ENCODE measurements around the gene RNF41. TPM values are rescaled to one million over a fixed set of nuclear protein-coding genes. Genes with fewer than 3 reads are reported as not detected.
"Not testable (repeated sequence)": the region's sequence is repeated elsewhere in the genome, so short reads cannot be mapped to it uniquely, and the experiment has no call there.

Gene RNF41
- total and polyA plus RNA-seq, 7 donors: 18.5 to 109 (median 59.9) TPM

DNA sequence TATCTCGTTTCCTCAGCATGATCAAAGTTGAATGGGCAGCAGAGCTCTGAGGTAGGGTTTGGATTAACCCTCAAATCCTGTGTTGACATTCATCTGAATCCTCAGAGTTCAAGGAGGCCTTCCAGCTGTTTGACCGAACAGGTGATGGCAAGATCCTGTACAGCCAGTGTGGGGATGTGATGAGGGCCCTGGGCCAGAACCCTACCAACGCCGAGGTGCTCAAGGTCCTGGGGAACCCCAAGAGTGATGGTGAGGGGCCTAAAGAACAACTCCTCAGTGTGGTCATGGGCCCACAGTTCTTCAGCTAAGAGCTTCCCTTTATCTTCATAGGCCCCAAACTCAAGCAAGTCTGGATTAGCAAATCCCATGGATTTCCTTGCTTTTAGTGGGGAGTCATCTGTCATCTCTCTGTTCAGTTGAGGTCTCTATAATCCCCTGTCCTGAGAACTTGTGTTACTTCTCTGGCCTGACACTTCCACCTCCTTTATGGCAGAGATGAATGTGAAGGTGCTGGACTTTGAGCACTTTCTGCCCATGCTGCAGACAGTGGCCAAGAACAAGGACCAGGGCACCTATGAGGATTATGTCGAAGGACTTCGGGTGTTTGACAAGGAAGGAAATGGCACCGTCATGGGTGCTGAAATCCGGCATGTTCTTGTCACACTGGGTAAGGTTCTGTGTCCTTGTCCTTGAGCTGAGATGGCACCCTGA lies 62.1 kb downstream of the RNF41 start:
- peak overlapping the region; percentile 61 to 99 (median 78) for H3K4me3 ChIP-seq
- TF ChIP-seq POLR2AphosphoS5 (IDR thresholded peaks at IDR 0.05) (no peak), EP300 (IDR thresholded peaks at IDR 0.05) (no peak)
- TF ChIP-seq, protein P1, sequence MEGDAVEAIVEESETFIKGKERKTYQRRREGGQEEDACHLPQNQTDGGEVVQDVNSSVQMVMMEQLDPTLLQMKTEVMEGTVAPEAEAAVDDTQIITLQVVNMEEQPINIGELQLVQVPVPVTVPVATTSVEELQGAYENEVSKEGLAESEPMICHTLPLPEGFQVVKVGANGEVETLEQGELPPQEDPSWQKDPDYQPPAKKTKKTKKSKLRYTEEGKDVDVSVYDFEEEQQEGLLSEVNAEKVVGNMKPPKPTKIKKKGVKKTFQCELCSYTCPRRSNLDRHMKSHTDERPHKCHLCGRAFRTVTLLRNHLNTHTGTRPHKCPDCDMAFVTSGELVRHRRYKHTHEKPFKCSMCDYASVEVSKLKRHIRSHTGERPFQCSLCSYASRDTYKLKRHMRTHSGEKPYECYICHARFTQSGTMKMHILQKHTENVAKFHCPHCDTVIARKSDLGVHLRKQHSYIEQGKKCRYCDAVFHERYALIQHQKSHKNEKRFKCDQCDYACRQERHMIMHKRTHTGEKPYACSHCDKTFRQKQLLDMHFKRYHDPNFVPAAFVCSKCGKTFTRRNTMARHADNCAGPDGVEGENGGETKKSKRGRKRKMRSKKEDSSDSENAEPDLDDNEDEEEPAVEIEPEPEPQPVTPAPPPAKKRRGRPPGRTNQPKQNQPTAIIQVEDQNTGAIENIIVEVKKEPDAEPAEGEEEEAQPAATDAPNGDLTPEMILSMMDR (IDR thresholded peaks at IDR 0.05): peak in 1 of 4 experiments; percentile 18
- DNase-seq: no peak
- intact Hi-C loops (cut with DNase I): loop anchor here (2.0 kb wide), 2 partner anchors 41 to 63 kb away; partner anchors contain the start of gene ZC3H10
- peaks cover 35 to 51% (median 37%) of the 10 kb centered on the region in 4 donors for H3K36me3 ChIP-seq
- H3K27me3 ChIP-seq: no peaks in the 10 kb centered on the region
- WGBS, 2 donors: 5 to 35% methylated on average over 8 of the region's 8 CpGs
- H3K4me1 ChIP-seq: peaks cover 0 to 58% (median 42%) of the 10 kb centered on the region in 4 donors
- H3K9me3 ChIP-seq: no peaks in the 10 kb centered on the region
- H3K27ac ChIP-seq: peak overlapping the region; percentile 93 to 99 (median 94)

DNA sequence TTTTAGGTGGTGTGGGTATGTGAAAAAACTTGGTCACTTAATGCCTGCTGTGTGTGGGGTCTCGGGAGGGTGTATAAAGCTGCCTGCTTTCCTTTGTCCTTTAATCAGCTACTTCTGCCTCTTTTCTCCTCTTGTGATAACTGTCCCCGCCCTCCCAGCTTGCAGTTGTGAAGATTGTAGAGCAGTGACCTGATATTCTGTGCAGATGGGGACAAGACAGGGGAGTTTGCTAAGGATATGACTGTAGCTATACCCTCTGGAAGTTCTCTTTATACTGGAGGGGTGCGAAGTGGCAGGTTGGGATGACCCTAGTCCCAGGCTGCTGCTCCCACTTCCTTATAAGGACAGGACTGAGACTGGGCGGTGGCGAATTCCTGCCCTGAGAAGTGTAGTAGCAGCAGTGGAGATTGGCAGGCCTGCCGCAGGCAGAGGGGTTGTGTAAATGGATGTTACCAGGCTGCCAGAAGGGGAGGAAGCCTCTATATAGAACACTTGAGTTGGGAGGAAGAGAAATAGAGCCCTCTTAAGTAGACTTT lies 62.7 kb downstream of the RNF41 start:
- Histone ChIP-seq H3K27me3 (no peaks in the 10 kb centered on the region), H3K4me1 (peaks cover 0 to 59% (median 42%) of the 10 kb centered on the region in 4 donors), H3K36me3 (peaks cover 35 to 45% (median 37%) of the 10 kb centered on the region in 4 donors), H3K4me3 (peak overlapping the region; percentile 61 to 99 (median 78)), H3K9me3 (no peaks in the 10 kb centered on the region), H3K27ac (peak overlapping the region; percentile 93 to 99 (median 94))
- WGBS, 2 donors: 1% methylated on average over 6 of the region's 6 CpGs
- intact Hi-C loops (cut with DNase I): loop anchor here (1.0 to 2.0 kb wide), 3 partner anchors 30 to 64 kb away; partner anchors contain the start of genes SMARCC2 and ZC3H10
- TF ChIP-seq POLR2AphosphoS5 (IDR thresholded peaks at IDR 0.05): peak; percentile 91 to 96 (median 94)
- TF ChIP-seq EP300 (IDR thresholded peaks at IDR 0.05): peak in 1 of 4 donors; percentile 32
- TF ChIP-seq, protein P1 (IDR thresholded peaks at IDR 0.05): no peak
- peak; percentile 88 to 91 for TF ChIP-seq POLR2A (IDR thresholded peaks at IDR 0.05)
- peak; percentile 97 for DNase-seq

DNA sequence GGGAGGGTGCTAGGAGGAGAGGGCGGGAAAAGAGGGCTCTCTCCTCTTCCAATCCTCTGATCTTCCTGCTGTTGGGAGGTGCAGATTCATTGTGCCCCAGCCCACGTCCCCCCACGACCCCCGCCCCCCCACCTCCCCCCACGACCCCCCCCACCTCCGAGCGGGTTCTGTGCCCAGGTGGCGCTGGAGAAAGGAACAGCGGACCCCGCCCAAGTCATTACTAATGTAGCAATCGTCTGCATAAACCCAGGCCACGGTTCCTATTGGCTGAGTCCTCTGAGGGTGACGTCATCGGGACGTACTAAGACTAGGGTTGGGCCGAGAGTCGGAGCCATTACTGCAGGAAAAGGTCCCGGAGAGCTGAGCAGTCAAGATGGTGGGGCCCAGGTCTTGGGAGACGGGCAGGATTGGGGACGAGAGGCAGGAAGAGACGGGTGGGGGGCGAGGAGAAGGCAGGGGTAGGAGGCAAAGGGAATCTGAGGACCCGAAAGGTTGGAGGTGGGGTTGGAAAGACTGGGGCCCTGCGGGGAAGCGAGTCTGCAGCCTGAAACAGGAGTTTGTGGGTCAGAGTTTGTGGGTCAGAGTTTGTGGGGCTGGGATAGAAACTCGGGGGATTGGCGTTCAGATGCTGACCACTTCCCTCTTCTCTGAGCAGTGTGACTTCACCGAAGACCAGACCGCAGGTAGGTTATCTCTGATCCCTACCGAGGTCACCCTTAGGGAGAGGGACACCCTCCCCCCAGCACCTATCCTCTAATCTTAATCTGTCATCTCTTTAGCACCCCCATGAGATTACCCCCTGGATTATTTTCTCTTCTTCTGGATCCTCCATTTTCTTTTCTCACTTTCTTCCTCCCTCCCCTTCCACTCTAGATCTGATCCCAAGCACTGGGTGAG lies 63.4 kb downstream of the RNF41 start, which contains the start of gene MYL6:
MYL6 (plus strand) TSS at position 331 of the 897 bp plus-strand sequence; CDS start at position 374, 43 bp downstream.
- intact Hi-C loops (cut with DNase I): loop anchor here (1.0 to 2.0 kb wide), 3 partner anchors 31 to 65 kb away; partner anchors contain the start of genes SMARCC2 and ZC3H10
- DNase-seq: peak; percentile 99
- Histone ChIP-seq H3K9me3 (no peaks in the 10 kb centered on the region), H3K4me3 (peak within 1 kb of the TSS; percentile 61 to 99 (median 78)), H3K27ac (peak within 1 kb of the TSS; percentile 93 to 99 (median 94)), H3K27me3 (no peaks in the 10 kb centered on the region), H3K4me1 (peaks cover 0 to 59% (median 43%) of the 10 kb centered on the region in 4 donors), H3K36me3 (peaks cover 35 to 39% (median 37%) of the 10 kb centered on the region in 4 donors)
- 0 to 1% methylated on average over 30 of the region's 30 CpGs for WGBS, 2 donors
- TF ChIP-seq POLR2A (IDR thresholded peaks at IDR 0.05) (peak; percentile 100), POLR2AphosphoS5 (IDR thresholded peaks at IDR 0.05) (peak; percentile 100), EP300 (IDR thresholded peaks at IDR 0.05) (no peak)

DNA sequence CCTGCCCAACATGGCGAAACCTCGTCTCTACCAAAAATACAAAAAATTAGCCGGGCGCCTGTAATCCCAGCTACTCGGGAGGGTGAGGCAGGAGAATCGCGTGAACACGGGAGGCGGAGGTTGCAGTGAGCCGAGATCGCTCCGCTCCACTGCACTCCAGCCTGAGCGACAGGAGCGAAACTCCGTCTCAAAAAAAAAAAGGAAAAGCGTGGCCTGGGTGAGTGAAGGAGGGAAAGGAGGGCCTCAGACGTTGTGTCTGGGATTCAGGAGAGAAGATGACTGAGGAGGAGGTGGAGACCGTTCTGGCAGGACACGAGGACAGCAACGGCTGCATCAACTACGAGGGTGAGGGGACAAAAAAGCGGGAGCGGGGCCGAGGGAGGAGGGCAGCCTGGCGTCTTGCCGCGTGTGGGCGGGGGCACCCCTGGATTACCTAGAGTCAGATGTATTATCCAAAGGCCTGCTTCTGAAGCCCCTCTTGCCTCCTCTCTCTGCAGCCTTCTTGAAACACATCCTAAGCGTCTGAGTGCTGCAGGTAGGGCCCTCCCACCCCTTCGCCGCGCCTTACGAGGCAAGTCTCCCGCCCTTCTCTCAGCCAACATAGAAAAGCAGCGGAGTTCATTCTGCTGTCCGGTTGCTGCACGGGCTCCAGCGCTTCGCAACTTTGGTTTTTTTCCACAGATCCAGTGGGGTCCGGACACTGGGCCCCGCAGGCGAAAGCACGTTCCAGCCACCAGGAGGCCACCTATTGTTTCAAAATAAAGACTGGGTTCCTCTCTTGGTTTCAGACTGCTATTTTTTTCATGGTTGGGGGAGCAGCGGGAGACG lies 64.3 kb downstream of the RNF41 start:
- TF ChIP-seq EP300 (IDR thresholded peaks at IDR 0.05): no peak
- TF ChIP-seq, protein P1 (IDR thresholded peaks at IDR 0.05): peak in 3 of 4 experiments; percentile 74 to 95 (median 91)
- TF ChIP-seq POLR2AphosphoS5 (IDR thresholded peaks at IDR 0.05): peak; percentile 13 to 56 (median 43)
- peak; percentile 50 to 69 for TF ChIP-seq POLR2A (IDR thresholded peaks at IDR 0.05)
- DNase-seq: peak; percentile 94
- H3K27ac ChIP-seq: peak overlapping the region; percentile 93 to 99 (median 94)
- intact Hi-C loops (cut with DNase I): loop anchor here (1.0 to 2.0 kb wide), 3 partner anchors 32 to 65 kb away; partner anchors contain the start of genes SMARCC2 and ZC3H10
- peaks cover 29 to 31% (median 31%) of the 10 kb centered on the region in 4 donors for H3K36me3 ChIP-seq
- H3K4me3 ChIP-seq: peak overlapping the region; percentile 61 to 99 (median 78)
- peaks cover 0 to 58% (median 43%) of the 10 kb centered on the region in 4 donors for H3K4me1 ChIP-seq
- 2 to 5% methylated on average over 45 of the region's 45 CpGs for WGBS, 2 donors
- H3K27me3 ChIP-seq: no peaks in the 10 kb centered on the region
- no peaks in the 10 kb centered on the region for H3K9me3 ChIP-seq

DNA sequence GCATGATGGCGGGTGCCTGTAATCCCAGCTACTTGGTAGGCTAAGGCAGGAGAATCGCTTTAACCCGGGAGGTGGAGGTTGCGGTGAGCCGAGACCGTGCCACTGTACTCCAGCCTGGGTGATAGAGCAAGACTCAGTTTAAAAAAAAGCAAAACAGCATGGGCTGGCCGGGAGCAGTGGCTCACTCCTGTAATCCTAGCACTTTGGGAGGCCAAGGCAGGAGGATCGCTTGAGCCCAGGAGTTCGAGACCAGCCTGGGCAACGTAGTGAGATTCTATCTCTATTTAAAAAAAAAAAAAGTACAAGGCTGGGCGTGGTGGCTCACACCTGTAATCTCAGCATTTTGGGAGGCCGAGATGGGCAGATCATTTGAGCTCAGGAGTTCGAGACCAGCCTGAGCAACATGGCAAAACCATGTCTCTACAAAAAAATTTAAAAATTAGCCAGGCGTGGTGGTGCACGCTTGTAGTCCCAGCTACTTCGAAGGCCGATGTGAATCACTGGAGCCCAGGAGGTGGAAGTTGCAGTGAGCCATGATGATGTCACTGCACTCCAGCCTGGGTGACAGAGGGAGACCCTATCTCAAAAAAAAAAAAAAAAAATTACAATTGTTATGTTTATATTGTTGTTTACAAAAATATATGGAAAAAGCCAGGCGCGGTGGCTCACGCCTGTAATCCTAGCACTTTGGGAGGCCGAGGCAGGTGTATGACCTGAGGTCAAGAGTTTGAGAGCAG lies 65.1 kb downstream of the RNF41 start:
- DNase-seq; intact Hi-C loops (cut with DNase I); H3K27me3 ChIP-seq; H3K9me3 ChIP-seq: not testable (repeated sequence)
- H3K4me1 ChIP-seq: peaks cover 0 to 54% (median 39%) of the 10 kb centered on the region in 4 donors
- WGBS, 2 donors: 83 to 89% methylated on average over 21 of the region's 21 CpGs
- H3K36me3 ChIP-seq: peaks cover 23% of the 10 kb centered on the region in 4 donors
- peak overlapping the region; percentile 61 to 99 (median 78) for H3K4me3 ChIP-seq
- peak overlapping the region; percentile 93 to 99 (median 94) for H3K27ac ChIP-seq
